ENCODE measurements around the gene GET3.

DNA sequence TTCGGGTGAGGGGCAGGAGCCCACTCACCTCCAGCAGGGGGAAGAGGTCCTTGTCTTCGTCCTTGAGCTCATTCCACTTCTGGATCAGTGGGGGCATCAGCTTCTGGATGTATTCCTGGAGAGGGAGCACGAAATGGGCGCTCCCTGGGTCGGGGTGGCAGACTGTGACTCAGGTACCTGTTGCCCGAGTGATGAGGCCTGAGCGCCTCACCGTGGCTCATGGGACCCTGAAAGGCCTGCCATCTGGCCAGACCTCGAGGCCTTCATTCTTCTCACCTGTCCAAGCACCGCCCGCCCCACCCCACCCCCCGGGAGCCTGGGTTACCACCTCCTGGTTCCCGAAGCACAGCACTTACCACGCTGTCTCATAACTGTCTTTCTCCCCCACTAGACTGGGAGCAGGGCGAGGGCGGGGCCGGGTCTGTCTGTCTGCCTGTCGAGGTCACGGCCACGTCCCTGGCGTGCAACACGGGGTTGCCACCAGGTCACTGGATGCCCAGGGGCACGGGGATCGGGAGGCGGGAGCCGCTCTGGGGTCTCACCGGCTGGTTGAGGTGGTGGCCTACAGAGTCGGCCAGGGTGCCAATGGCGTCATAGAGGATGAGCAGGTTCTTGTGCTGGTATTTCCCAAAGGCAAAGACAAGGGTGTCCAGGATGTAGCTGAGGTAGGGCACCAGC, 31.5 kb upstream of the GET3 start:
- no peak for TF ChIP-seq POLR2A (IDR thresholded peaks at IDR 0.05)
- TF ChIP-seq, protein P1, sequence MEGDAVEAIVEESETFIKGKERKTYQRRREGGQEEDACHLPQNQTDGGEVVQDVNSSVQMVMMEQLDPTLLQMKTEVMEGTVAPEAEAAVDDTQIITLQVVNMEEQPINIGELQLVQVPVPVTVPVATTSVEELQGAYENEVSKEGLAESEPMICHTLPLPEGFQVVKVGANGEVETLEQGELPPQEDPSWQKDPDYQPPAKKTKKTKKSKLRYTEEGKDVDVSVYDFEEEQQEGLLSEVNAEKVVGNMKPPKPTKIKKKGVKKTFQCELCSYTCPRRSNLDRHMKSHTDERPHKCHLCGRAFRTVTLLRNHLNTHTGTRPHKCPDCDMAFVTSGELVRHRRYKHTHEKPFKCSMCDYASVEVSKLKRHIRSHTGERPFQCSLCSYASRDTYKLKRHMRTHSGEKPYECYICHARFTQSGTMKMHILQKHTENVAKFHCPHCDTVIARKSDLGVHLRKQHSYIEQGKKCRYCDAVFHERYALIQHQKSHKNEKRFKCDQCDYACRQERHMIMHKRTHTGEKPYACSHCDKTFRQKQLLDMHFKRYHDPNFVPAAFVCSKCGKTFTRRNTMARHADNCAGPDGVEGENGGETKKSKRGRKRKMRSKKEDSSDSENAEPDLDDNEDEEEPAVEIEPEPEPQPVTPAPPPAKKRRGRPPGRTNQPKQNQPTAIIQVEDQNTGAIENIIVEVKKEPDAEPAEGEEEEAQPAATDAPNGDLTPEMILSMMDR (IDR thresholded peaks at IDR 0.05), result no peak
